Prostate gland (tissue), 2 donors: ENCODE results near the gene AOAH.

ENCODE experiments used
- POLR2A ChIP-seq: fragments of 450-650 bp; IDR thresholded peaks from one replicate; pipeline ENCODE4 v1.6.1; 2016; ENCODE audit warnings: antibody characterized with exemption, mild to moderate bottlenecking
- POLR2AphosphoS5 ChIP-seq: sonication (generic); formaldehyde crosslinking; IDR thresholded peaks from one replicate; pipeline ENCODE4 v1.6.1; 2017; ENCODE audit warnings: antibody characterized with exemption
- TF ChIP-seq, protein P1 (sequence below), 4 experiments: fragments of 200-600 bp in 2 of 4; fragments of 450-650 bp in 2 of 4; sonication (generic) in 2 of 4; IDR thresholded peaks; 1 replicate in 3 of 4; 2 replicates in 1 of 4; pipeline ENCODE4 v1.5.1; 2016 to 2019; ENCODE audit warnings: antibody characterized with exemption in 4 of 4, mild to moderate bottlenecking in 2 of 4, moderate library complexity in 2 of 4

DNA sequence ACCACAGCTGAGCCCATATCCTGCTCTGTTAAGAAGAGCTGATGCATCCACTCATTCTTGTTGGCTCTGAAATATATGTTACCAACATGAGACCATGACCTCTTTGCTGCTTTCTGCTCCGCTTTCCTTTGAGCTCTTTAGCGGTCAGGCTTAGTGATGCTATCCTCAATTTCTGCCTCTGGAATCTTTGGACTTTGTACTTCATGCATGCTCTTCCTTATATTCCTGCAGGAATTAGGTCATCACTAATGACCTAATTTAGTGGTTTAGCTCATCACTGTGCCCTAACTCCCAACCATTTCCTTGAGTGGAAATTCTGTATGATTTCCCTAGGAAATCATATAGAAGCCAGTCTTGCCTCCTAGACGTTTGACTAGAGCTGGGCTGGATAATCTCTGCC, 119.5 kb downstream of the AOAH start:
- TF ChIP-seq, protein P1, sequence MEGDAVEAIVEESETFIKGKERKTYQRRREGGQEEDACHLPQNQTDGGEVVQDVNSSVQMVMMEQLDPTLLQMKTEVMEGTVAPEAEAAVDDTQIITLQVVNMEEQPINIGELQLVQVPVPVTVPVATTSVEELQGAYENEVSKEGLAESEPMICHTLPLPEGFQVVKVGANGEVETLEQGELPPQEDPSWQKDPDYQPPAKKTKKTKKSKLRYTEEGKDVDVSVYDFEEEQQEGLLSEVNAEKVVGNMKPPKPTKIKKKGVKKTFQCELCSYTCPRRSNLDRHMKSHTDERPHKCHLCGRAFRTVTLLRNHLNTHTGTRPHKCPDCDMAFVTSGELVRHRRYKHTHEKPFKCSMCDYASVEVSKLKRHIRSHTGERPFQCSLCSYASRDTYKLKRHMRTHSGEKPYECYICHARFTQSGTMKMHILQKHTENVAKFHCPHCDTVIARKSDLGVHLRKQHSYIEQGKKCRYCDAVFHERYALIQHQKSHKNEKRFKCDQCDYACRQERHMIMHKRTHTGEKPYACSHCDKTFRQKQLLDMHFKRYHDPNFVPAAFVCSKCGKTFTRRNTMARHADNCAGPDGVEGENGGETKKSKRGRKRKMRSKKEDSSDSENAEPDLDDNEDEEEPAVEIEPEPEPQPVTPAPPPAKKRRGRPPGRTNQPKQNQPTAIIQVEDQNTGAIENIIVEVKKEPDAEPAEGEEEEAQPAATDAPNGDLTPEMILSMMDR (IDR thresholded peaks at IDR 0.05), result no peak
- no peak for TF ChIP-seq POLR2A
- TF ChIP-seq POLR2AphosphoS5, result no peak
